Left lung (tissue), 10 donors: ENCODE results near the gene TTC34. TPM values are rescaled to one million over a fixed set of nuclear protein-coding genes. Genes with fewer than 3 reads are reported as not detected.

Source experiments
- ATAC-seq: fragments of 200-7000 bp; cut with Tn5 transposase; one replicate; pipeline ENCODE4 v1.9.1; 2020; ENCODE audit warnings: moderate library complexity
- DNase-seq, 4 donors: peaks; one replicate each; pipeline ENCODE4 v3.0.0-alpha.2; 2013 to 2020
- H3K27ac ChIP-seq, 2 donors: fragments of 200-600 bp; sonication (generic) in 1 of 2; one replicate each; pipeline versions ENCODE4 v1.5.0 to v1.8.0; 2020 to 2021
- H3K27me3 ChIP-seq, 2 donors: fragments of 200-600 bp; sonication (generic) in 1 of 2; one replicate each; pipeline versions ENCODE4 v1.5.0 to v1.8.0; 2020 to 2021
- H3K36me3 ChIP-seq, 2 donors: fragments of 200-600 bp; sonication (generic) in 1 of 2; one replicate each; pipeline versions ENCODE4 v1.5.0 to v1.8.0; 2020 to 2021
- H3K4me1 ChIP-seq, 2 donors: fragments of 200-600 bp; one replicate each; pipeline ENCODE4 v1.8.0; 2021
- H3K4me3 ChIP-seq, 2 donors: fragments of 200-600 bp; sonication (generic) in 1 of 2; one replicate each; pipeline versions ENCODE4 v1.5.0 to v1.8.0; 2020 to 2021; ENCODE audit warnings: mild to moderate bottlenecking in 1 of 2
- H3K9me3 ChIP-seq, 2 donors: fragments of 200-600 bp; sonication (generic) in 1 of 2; one replicate each; pipeline versions ENCODE4 v1.5.0 to v1.8.0; 2020 to 2021
- intact Hi-C, 2 donors: fragments of 100-400 bp; cut with DNase I; formaldehyde crosslinking; loops; one replicate each; pipeline versions ENCODE4 v1.11.2 to v1.14.2; 2022
- polyA plus RNA-seq, 6 donors: library from polyadenylated mRNA; unstranded; fragments of 120-200 nt; gene quantifications; one replicate each; pipeline ENCODE4 v1.2.1, GENCODE V29; 2013; ENCODE audit not compliant: insufficient read length in 6 of 6
- total RNA-seq, 2 donors: library from RNA; stranded (reverse); fragmentation: NEBNext Ultra II Directional; extraction: Animal tissue kit (Norgen Biotek cat#: 25700); gene quantifications; one replicate each; pipeline ENCODE4 v1.2.1, GENCODE V29; 2021
- TF ChIP-seq, protein P1 (sequence below), 2 donors: fragments of 200-600 bp; sonication (generic) in 1 of 2; IDR thresholded peaks; one replicate each; pipeline versions ENCODE4 v1.5.0 to v1.8.0; 2021; ENCODE audit warnings: antibody characterized with exemption in 2 of 2
- donor health status: DM: no; HTN: yes; CAD: no.
- donor health status: DM: no; HTN: no; CAD: no.

TTC34 gene
- total and polyA plus RNA-seq, 8 donors: 0.44 to 1.2 (median 0.69) TPM

DNA sequence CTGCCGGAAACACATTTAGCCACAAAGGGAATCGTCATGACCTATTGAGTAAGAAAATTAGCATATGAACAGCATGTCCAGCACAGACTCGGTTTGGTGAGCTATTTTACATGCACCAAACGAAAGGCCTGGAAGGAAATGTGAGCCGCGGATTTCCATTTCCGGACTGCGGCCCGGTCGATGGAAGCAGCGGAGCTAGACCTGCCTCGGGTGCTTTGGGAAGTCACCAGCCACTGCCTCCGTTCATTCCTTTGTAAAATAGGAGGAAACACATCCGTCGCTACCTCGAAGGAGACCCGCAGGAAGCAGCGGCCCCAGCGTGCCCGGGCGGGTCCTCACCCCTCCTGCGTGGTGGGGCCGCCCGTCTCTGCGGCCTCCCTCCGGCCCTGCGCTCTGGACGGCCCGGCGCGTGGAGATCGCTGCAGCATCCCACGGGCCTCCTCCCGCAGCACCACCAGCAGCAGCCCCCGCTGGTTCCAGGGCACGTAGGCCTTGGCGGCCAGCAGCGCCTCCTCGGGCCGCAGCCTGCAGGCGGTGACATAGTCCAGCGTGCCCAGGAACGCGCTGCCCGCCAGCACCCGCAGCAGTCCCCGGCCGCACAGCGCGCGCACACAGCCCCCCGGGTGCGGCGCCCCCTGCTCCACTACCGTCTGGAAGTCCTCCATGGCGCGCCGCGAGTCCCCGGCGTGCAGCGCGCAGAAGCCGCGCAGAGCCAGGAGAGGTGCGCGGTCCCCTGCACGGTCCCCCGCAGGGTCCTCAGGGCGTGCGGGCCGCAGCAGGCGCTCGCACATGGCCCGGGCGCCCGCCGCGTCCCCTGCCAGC is 12.1 kb downstream of the TTC34 start:
- Histone ChIP-seq H3K4me3 (no peak overlapping the region), H3K4me1 (peaks cover 0 to 12% of the 10 kb centered on the region in 2 donors), H3K9me3 (peaks cover 0 to 24% of the 10 kb centered on the region in 2 donors), H3K36me3 (no peaks in the 10 kb centered on the region), H3K27me3 (peaks cover 36 to 87% of the 10 kb centered on the region in 2 donors), H3K27ac (no peak overlapping the region)
- DNase-seq (peak in 2 of 4 donors; percentile 10 to 45), ATAC-seq (no peak)
- intact Hi-C loops: loop anchor here in 1 of 2 donors (5.0 kb wide), 1 partner anchor 377 kb away; the partner anchor contains the start of gene PEX10
- TF ChIP-seq, protein P1, sequence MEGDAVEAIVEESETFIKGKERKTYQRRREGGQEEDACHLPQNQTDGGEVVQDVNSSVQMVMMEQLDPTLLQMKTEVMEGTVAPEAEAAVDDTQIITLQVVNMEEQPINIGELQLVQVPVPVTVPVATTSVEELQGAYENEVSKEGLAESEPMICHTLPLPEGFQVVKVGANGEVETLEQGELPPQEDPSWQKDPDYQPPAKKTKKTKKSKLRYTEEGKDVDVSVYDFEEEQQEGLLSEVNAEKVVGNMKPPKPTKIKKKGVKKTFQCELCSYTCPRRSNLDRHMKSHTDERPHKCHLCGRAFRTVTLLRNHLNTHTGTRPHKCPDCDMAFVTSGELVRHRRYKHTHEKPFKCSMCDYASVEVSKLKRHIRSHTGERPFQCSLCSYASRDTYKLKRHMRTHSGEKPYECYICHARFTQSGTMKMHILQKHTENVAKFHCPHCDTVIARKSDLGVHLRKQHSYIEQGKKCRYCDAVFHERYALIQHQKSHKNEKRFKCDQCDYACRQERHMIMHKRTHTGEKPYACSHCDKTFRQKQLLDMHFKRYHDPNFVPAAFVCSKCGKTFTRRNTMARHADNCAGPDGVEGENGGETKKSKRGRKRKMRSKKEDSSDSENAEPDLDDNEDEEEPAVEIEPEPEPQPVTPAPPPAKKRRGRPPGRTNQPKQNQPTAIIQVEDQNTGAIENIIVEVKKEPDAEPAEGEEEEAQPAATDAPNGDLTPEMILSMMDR (IDR thresholded peaks at IDR 0.05): no peak

DNA sequence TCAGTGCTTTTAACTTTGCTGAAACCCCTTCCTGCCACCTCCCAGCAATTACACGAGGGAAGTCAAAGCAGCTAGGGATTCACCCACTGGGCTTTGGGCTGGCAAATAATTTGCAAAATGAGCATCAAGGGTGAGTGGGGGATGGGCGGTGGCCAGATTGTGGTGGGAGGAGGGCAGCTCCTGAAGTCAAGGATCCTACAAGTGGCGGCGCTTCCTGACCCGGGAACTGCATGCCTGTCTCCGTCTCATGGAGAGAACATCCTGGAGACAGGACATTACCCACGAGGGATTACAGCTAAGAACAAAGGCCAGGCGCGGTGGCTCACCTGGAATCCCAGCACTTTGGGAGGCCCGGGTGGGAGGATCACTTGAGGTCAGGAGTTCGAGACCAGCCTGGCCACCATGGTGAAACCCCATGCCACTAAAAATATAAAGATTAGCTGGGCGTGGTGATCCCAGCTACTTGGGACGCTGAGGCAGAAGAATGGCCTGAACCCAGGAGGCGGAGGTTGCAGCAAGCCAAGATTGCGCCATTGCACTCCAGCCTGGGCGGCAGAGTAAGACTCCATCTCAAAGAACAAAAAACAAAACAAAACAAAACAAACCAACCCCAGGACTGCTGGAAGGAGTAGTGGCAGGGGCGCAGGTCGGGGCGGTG is 12.9 kb downstream of the TTC34 start:
- TF ChIP-seq, protein P1 (IDR thresholded peaks at IDR 0.05): no peak
- intact Hi-C loops: loop anchor here in 1 of 2 donors (5.0 kb wide), 1 partner anchor 376 kb away; the partner anchor contains the start of gene PEX10
- ATAC-seq (no peak), DNase-seq (peak in 2 of 4 donors; percentile 15 to 51)
- Histone ChIP-seq H3K27ac (no peak overlapping the region), H3K9me3 (peaks cover 0 to 16% of the 10 kb centered on the region in 2 donors), H3K36me3 (no peaks in the 10 kb centered on the region), H3K4me1 (peaks cover 0 to 12% of the 10 kb centered on the region in 2 donors), H3K4me3 (no peak overlapping the region), H3K27me3 (peaks cover 36 to 88% of the 10 kb centered on the region in 2 donors)

DNA sequence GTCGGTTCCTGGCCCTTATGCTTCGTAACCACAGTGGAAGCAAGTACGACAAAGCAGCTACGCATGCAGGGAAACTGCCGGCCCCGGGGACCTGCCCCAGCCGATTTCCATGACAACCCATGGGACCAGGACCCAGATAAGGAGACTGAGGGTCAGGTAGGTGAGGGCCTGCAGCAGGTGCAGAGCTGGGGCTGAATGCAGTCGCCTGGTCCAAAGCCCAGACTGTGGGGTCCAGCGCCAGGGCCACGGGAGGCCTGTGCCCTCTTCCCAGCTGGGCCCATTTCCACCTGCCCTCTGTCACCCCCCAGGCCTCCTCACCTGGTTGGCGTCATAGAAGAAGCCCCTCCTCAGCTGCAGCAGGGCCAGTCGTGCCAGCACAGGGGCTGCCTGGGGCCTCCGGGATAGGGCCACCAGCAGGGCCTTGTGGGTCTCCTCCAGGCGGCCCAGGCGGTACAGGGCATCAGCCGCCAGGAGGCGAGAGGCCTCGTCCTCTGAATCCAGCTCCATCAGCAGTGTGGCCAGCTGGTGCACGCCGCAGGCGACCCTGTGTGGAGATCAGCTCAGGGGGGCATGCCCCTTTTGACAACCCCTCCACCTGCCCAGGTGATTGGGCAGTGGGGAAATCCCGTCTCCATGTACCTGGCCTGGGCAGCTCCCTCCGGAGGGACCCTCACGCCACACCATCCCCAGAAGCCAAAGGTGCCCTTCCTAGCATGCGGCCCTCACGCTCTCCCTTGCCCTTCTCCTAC is 14.2 kb downstream of the TTC34 start:
- Histone ChIP-seq H3K27ac (no peak overlapping the region), H3K27me3 (peaks cover 36 to 82% of the 10 kb centered on the region in 2 donors), H3K4me3 (no peak overlapping the region), H3K9me3 (peaks cover 0 to 12% of the 10 kb centered on the region in 2 donors), H3K36me3 (no peaks in the 10 kb centered on the region), H3K4me1 (peaks cover 0 to 12% of the 10 kb centered on the region in 2 donors)
- no peak for ATAC-seq
- TF ChIP-seq, protein P1 (IDR thresholded peaks at IDR 0.05): no peak
- peak in 2 of 4 donors; percentile 14 to 59 for DNase-seq
- intact Hi-C loops: loop anchor here in 1 of 2 donors (5.0 kb wide), 1 partner anchor 375 kb away; the partner anchor contains the start of gene PEX10

DNA sequence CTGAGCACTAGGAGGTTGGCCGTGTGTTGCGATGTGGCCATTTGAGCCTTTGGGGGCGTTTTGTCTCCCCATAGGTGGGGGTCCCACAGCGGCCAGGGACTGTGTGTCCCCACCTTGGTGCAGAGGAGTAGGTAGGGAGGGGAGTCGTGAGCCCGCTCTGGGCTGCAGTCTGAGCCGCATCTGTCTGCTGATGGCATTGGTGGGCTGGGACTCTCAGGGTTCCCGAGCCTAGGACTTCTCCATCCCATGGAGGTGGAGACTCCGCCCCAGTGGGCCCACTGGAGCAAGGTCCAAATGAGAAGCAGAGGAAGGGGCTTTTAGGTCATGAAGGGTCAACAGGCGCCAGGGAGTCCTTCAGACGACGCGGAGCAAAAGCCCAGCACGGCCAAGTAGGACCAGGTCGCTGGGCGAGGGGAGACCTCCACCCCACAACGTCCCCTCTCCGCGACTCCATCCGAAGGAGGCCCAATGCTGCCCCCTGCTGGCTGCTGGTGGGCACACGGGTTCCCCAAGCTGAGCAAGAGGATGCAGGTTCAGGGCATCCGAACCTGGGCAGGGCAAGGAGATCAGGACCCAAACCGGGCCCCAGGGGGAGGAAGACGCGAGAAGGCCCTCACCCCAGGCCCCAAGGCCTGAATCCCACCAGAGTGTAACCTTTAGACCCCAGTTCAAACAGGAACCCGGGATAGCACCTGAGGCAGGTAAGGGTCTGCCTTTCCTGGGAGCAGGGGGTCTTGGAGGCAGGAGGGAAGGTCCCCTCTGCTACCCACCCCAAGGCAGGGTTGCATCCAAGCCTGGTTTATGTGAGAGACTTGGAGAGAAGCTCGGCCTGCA is 14.9 kb downstream of the TTC34 start:
- peaks cover 0 to 15% of the 10 kb centered on the region in 2 donors for H3K9me3 ChIP-seq
- H3K4me1 ChIP-seq: peaks cover 0 to 12% of the 10 kb centered on the region in 2 donors
- intact Hi-C loops: loop anchor here in 1 of 2 donors (5.0 kb wide), 1 partner anchor 374 kb away; the partner anchor contains the start of gene PEX10
- no peak overlapping the region for H3K27ac ChIP-seq
- DNase-seq (peak in 3 of 4 donors; percentile 37 to 90 (median 53)), ATAC-seq (peak; percentile 71)
- peaks cover 36 to 75% of the 10 kb centered on the region in 2 donors for H3K27me3 ChIP-seq
- no peaks in the 10 kb centered on the region for H3K36me3 ChIP-seq
- no peak overlapping the region for H3K4me3 ChIP-seq
- TF ChIP-seq, protein P1 (IDR thresholded peaks at IDR 0.05): peak; percentile 58 to 88
